Measurements from ENCODE around the gene EGFL8.

The EGFL8 gene

DNA sequence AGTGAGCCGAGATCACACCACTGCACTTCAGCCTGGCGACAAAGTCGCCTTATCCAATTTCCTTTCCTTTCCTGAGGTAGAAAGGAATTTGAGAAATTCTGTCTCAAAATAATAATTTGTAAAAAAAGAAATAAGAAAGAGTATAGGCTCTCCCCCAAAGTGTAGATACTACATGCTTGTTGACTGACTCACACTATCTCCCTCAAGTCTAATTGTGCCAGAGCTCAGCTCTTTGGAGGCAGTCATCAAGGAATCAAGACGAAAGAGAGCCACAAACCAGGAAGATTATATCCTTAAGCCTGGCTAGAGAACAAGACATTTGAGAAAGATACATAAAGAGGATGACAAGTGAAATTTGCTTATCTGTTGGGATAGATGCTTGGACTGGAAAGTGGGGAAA is 30.6 kb upstream of the EGFL8 start:
- Histone ChIP-seq H3K27me3 (ENCODE audit: insufficient read depth, low read length, poor library complexity, severe bottlenecking) (no peaks in the 10 kb centered on the region), H3F3A (ENCODE audit: low read depth) (no peaks in the 10 kb centered on the region), H3K79me2 (ENCODE audit: insufficient read depth, low read length) (peaks cover 5% of the 10 kb centered on the region; the same call in 1 of the 2 replicates), H4K20me1 (ENCODE audit: insufficient read depth, low read length, poor library complexity, severe bottlenecking) (no peaks in the 10 kb centered on the region), H3K9me3 (ENCODE audit: insufficient read depth, low read depth, low read length) (no peaks in the 10 kb centered on the region), H3K4me2 (ENCODE audit: low read depth, low read length, poor library complexity, severe bottlenecking) (no peak overlapping the region), H3K9ac (ENCODE audit: low read depth, low read length, poor library complexity, severe bottlenecking) (no peak overlapping the region), H3K9me2 (replicated peaks; ENCODE audit: low read depth, low read length) (no peaks in the 10 kb centered on the region), H2AFZ (ENCODE audit: low read length) (no peak overlapping the region), H3K4me1 (ENCODE audit: insufficient read depth, low read length, poor library complexity, severe bottlenecking) (peaks cover 8% of the 10 kb centered on the region), H3K4me3 (ENCODE audit: low read length, poor library complexity, severe bottlenecking) (no peak overlapping the region), H3K36me3 (ENCODE audit: insufficient read depth, low read length) (no peaks in the 10 kb centered on the region)
- TF ChIP-seq EZH2phosphoT487 (IDR thresholded peaks at IDR 0.05; ENCODE audit: borderline replicate concordance), result no peak
- TF ChIP-seq, protein P1, sequence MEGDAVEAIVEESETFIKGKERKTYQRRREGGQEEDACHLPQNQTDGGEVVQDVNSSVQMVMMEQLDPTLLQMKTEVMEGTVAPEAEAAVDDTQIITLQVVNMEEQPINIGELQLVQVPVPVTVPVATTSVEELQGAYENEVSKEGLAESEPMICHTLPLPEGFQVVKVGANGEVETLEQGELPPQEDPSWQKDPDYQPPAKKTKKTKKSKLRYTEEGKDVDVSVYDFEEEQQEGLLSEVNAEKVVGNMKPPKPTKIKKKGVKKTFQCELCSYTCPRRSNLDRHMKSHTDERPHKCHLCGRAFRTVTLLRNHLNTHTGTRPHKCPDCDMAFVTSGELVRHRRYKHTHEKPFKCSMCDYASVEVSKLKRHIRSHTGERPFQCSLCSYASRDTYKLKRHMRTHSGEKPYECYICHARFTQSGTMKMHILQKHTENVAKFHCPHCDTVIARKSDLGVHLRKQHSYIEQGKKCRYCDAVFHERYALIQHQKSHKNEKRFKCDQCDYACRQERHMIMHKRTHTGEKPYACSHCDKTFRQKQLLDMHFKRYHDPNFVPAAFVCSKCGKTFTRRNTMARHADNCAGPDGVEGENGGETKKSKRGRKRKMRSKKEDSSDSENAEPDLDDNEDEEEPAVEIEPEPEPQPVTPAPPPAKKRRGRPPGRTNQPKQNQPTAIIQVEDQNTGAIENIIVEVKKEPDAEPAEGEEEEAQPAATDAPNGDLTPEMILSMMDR (conservative IDR thresholded peaks at IDR 0.05; ENCODE audit: low read length), result no peak

DNA sequence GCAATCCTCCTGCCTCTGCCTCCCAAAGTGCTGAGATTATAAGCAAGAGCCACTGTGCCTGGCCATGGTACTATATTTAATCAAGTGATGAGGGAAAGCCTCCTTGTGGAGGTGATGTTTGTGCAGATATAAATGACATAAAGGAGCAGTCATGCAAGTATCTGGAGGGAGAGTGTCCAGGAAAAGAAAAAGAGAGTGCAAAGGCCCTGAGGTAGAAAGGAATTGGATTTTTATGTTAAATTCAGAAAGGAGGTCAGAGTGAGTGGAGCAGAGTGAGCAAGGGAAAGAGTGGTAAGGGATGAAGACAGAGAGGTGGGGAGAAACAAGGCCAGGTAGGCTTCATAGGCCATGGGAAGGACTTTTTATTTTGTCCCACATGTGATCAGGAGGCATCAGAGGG is 26.9 kb upstream of the EGFL8 start:
- Histone ChIP-seq H3K4me2 (ENCODE audit: low read depth, low read length, poor library complexity, severe bottlenecking) (no peak overlapping the region), H3F3A (ENCODE audit: low read depth) (no peaks in the 10 kb centered on the region), H3K4me1 (ENCODE audit: insufficient read depth, low read length, poor library complexity, severe bottlenecking) (no peaks in the 10 kb centered on the region), H3K27me3 (ENCODE audit: insufficient read depth, low read length, poor library complexity, severe bottlenecking) (no peaks in the 10 kb centered on the region), H3K9me2 (replicated peaks; ENCODE audit: low read depth, low read length) (no peaks in the 10 kb centered on the region), H3K36me3 (ENCODE audit: insufficient read depth, low read length) (no peaks in the 10 kb centered on the region), H3K9me3 (ENCODE audit: insufficient read depth, low read depth, low read length) (no peaks in the 10 kb centered on the region), H3K79me2 (ENCODE audit: insufficient read depth, low read length) (no peaks in the 10 kb centered on the region), H3K4me3 (ENCODE audit: low read length, poor library complexity, severe bottlenecking) (no peak overlapping the region), H2AFZ (ENCODE audit: low read length) (no peak overlapping the region), H4K20me1 (ENCODE audit: insufficient read depth, low read length, poor library complexity, severe bottlenecking) (no peaks in the 10 kb centered on the region), H3K9ac (ENCODE audit: low read depth, low read length, poor library complexity, severe bottlenecking) (no peak overlapping the region)
- TF ChIP-seq, protein P1 (conservative IDR thresholded peaks at IDR 0.05; ENCODE audit: low read length), result no peak
- TF ChIP-seq EZH2phosphoT487 (IDR thresholded peaks at IDR 0.05; ENCODE audit: borderline replicate concordance), result no peak

DNA sequence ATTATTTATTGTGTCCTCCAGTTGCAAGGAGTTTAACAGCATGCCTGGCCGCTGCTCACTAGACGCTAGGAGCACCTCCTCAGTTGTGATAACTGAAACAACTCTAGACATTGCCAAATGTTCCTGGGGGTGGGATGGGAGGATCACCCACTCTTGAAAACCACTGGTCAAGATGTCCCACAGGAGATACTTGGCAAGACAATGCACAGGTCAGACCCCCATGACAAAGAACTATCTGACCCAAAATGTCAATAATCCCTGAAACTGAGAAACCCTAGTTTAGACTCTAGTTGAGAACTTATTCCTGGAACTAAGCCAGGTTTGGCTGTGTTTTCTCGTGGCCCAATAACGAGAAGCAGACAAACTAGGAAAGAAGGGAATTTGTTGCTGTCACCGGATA is 24.8 kb upstream of the EGFL8 start:
- H3K9ac ChIP-seq (ENCODE audit: low read depth, low read length, poor library complexity, severe bottlenecking), result no peak overlapping the region
- no peaks in the 10 kb centered on the region for H3K9me2 ChIP-seq (replicated peaks; ENCODE audit: low read depth, low read length)
- H3K79me2 ChIP-seq (ENCODE audit: insufficient read depth, low read length), result no peaks in the 10 kb centered on the region
- no peaks in the 10 kb centered on the region for H3K36me3 ChIP-seq (ENCODE audit: insufficient read depth, low read length)
- no peak overlapping the region for H3K4me2 ChIP-seq (ENCODE audit: low read depth, low read length, poor library complexity, severe bottlenecking)
- no peaks in the 10 kb centered on the region for H3K9me3 ChIP-seq (ENCODE audit: insufficient read depth, low read depth, low read length)
- no peaks in the 10 kb centered on the region for H3F3A ChIP-seq (ENCODE audit: low read depth)
- TF ChIP-seq, protein P1 (conservative IDR thresholded peaks at IDR 0.05; ENCODE audit: low read length), result no peak
- no peaks in the 10 kb centered on the region for H3K4me1 ChIP-seq (ENCODE audit: insufficient read depth, low read length, poor library complexity, severe bottlenecking)
- H3K27me3 ChIP-seq (ENCODE audit: insufficient read depth, low read length, poor library complexity, severe bottlenecking), result no peaks in the 10 kb centered on the region
- no peaks in the 10 kb centered on the region for H4K20me1 ChIP-seq (ENCODE audit: insufficient read depth, low read length, poor library complexity, severe bottlenecking)
- H2AFZ ChIP-seq (ENCODE audit: low read length), result no peak overlapping the region
- H3K4me3 ChIP-seq (ENCODE audit: low read length, poor library complexity, severe bottlenecking), result no peak overlapping the region

All from Loucy (cell line).